ENCODE measurements around the gene MAML3.

MAML3 gene

DNA sequence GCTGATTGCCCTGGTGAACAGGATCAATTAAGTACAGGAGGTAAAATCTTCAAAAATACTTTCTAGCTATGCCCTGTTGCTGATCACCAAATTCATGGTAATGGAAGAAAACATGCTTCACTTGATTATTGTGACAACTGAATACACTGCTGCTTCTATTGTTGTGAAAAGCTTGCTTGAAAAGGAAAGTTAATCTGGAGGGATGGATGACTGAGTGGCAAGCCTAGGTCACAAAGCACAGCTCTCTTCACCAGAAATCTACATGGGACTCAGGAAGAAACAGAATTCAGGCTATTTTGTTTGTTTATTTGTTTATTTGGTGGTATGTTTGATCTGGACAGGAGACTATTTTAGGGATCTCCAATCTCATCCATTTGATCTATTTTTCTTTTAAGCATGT is 306.4 kb downstream of the MAML3 start:
- H3K27me3 ChIP-seq (ENCODE audit: low read depth, low read length): peaks cover 87% of the 10 kb centered on the region
- H3K4me3 ChIP-seq (ENCODE audit: low read length): no peak overlapping the region
- no peak overlapping the region for H3K27ac ChIP-seq (ENCODE audit: low read length)
- H3K4me2 ChIP-seq (ENCODE audit: low read length): no peak overlapping the region
- H3K79me2 ChIP-seq (ENCODE audit: low read length): no peaks in the 10 kb centered on the region
- TF ChIP-seq, protein P1, sequence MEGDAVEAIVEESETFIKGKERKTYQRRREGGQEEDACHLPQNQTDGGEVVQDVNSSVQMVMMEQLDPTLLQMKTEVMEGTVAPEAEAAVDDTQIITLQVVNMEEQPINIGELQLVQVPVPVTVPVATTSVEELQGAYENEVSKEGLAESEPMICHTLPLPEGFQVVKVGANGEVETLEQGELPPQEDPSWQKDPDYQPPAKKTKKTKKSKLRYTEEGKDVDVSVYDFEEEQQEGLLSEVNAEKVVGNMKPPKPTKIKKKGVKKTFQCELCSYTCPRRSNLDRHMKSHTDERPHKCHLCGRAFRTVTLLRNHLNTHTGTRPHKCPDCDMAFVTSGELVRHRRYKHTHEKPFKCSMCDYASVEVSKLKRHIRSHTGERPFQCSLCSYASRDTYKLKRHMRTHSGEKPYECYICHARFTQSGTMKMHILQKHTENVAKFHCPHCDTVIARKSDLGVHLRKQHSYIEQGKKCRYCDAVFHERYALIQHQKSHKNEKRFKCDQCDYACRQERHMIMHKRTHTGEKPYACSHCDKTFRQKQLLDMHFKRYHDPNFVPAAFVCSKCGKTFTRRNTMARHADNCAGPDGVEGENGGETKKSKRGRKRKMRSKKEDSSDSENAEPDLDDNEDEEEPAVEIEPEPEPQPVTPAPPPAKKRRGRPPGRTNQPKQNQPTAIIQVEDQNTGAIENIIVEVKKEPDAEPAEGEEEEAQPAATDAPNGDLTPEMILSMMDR (IDR thresholded peaks at IDR 0.05; ENCODE audit: low read depth, low read length): no peak
- no peak for TF ChIP-seq EZH2phosphoT487 (IDR thresholded peaks at IDR 0.05; ENCODE audit: low read depth)
- no peaks in the 10 kb centered on the region for H3K4me1 ChIP-seq (ENCODE audit: low read length)
- no peak overlapping the region for H2AFZ ChIP-seq (ENCODE audit: low read depth, low read length)
- no peaks in the 10 kb centered on the region for H4K20me1 ChIP-seq (ENCODE audit: insufficient read depth, low read length)
- H3K36me3 ChIP-seq (replicated peaks; ENCODE audit: low read depth, low read length): no peaks in the 10 kb centered on the region
- no peak overlapping the region for H3K9ac ChIP-seq (ENCODE audit: low read length)
- no peaks in the 10 kb centered on the region for H3K9me3 ChIP-seq (ENCODE audit: insufficient read depth, low read length)

DNA sequence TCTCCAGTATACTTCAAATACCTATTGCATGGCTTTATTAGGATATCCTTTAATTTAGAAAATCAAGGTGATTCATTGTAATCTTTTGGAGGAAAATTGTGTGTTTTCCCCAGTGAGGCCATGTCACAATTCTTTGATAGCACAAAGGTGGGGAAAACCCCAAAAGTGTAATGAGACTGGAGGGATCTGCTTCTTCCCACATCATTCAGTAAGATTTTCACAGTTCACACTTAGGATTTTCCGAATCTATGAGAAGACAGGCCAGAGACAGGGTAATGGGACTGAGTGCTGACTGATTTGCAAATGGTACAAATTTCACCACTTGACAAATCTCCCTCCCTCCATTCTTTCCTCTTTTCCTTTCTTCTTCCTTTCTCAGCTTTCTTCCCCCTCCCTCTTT is 307.2 kb downstream of the MAML3 start:
- Histone ChIP-seq H3K9me3 (ENCODE audit: insufficient read depth, low read length) (no peaks in the 10 kb centered on the region), H3K9ac (ENCODE audit: low read length) (no peak overlapping the region), H3K27me3 (ENCODE audit: low read depth, low read length) (peaks cover 86% of the 10 kb centered on the region), H3K4me1 (ENCODE audit: low read length) (no peaks in the 10 kb centered on the region), H4K20me1 (ENCODE audit: insufficient read depth, low read length) (no peaks in the 10 kb centered on the region), H3K36me3 (replicated peaks; ENCODE audit: low read depth, low read length) (no peaks in the 10 kb centered on the region), H3K27ac (ENCODE audit: low read length) (no peak overlapping the region), H3K79me2 (ENCODE audit: low read length) (no peaks in the 10 kb centered on the region), H3K4me3 (ENCODE audit: low read length) (no peak overlapping the region), H2AFZ (ENCODE audit: low read depth, low read length) (no peak overlapping the region), H3K4me2 (ENCODE audit: low read length) (no peak overlapping the region)
- TF ChIP-seq, protein P1 (IDR thresholded peaks at IDR 0.05; ENCODE audit: low read depth, low read length): no peak
- no peak for TF ChIP-seq EZH2phosphoT487 (IDR thresholded peaks at IDR 0.05; ENCODE audit: low read depth)

DNA sequence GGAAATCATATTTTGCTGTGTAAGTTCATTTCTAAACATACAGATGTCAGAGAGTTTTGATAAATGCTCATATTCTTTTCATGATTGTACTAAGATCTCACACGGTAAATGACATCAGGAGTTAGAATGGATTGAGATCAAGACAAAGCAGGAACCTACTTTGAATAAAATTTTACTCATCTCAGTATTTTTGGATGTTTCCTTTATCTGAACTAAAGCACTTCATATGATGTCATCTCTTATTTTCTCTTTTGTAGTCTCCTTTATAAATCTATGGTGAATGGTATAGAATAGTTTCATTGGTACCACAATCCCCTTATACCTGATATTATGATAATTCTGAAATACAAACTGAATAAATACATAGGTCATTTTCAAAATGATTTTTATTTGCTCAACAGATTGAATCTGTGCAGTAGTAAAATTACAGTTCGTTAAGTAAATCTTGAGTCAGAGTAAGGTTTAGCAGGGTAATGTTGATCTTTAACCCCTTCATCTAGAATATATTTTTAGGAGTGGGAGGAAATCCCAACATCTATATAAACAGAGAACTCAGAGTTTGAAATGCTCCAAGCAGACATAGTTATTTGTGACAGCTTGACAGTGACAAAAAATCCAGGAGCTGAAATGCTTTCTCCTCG is 308.4 kb downstream of the MAML3 start:
- H3K27me3 ChIP-seq (ENCODE audit: low read depth, low read length): peaks cover 91% of the 10 kb centered on the region
- no peaks in the 10 kb centered on the region for H3K4me1 ChIP-seq (ENCODE audit: low read length)
- H3K79me2 ChIP-seq (ENCODE audit: low read length): no peaks in the 10 kb centered on the region
- no peaks in the 10 kb centered on the region for H3K9me3 ChIP-seq (ENCODE audit: insufficient read depth, low read length)
- H3K9ac ChIP-seq (ENCODE audit: low read length): no peak overlapping the region
- TF ChIP-seq, protein P1 (IDR thresholded peaks at IDR 0.05; ENCODE audit: low read depth, low read length): no peak
- TF ChIP-seq EZH2phosphoT487 (IDR thresholded peaks at IDR 0.05; ENCODE audit: low read depth): no peak
- no peaks in the 10 kb centered on the region for H4K20me1 ChIP-seq (ENCODE audit: insufficient read depth, low read length)
- no peaks in the 10 kb centered on the region for H3K36me3 ChIP-seq (replicated peaks; ENCODE audit: low read depth, low read length)
- no peak overlapping the region for H2AFZ ChIP-seq (ENCODE audit: low read depth, low read length)
- H3K4me2 ChIP-seq (ENCODE audit: low read length): no peak overlapping the region
- H3K27ac ChIP-seq (ENCODE audit: low read length): no peak overlapping the region
- no peak overlapping the region for H3K4me3 ChIP-seq (ENCODE audit: low read length)

DNA sequence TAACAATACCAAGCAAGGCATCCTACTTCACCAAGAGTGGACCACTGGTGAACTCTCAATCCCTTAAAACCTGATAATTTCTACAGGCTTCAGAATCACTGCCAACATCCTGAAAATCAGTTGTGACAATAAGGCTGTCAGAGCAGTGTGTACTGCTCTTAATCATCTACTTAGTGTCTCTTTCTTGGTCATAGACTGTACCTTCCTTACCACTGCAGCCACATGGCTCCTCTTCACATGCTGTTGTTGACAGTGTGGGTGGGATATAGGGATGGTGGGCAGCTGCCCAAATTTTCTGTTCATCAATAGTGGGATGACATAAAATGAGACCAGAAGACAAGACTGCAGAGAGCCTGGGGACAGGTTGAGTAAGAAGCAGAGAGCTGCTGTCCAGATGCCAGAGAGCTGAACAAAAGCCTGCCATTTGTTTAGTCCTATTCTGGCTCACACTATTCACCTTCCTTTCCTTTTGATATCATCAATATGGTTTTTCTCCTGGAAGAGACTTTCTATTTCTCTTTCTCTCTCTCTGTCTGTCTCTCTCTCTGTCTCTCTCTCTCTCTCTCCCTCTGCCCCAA is 309.4 kb downstream of the MAML3 start:
- no peaks in the 10 kb centered on the region for H3K4me1 ChIP-seq (ENCODE audit: low read length)
- H3K27me3 ChIP-seq (ENCODE audit: low read depth, low read length): peaks cover 87% of the 10 kb centered on the region
- no peaks in the 10 kb centered on the region for H3K79me2 ChIP-seq (ENCODE audit: low read length)
- TF ChIP-seq, protein P1 (IDR thresholded peaks at IDR 0.05; ENCODE audit: low read depth, low read length): no peak
- TF ChIP-seq EZH2phosphoT487 (IDR thresholded peaks at IDR 0.05; ENCODE audit: low read depth): no peak
- H3K4me3 ChIP-seq (ENCODE audit: low read length): no peak overlapping the region
- no peak overlapping the region for H2AFZ ChIP-seq (ENCODE audit: low read depth, low read length)
- H3K9ac ChIP-seq (ENCODE audit: low read length): no peak overlapping the region
- no peak overlapping the region for H3K27ac ChIP-seq (ENCODE audit: low read length)
- no peaks in the 10 kb centered on the region for H4K20me1 ChIP-seq (ENCODE audit: insufficient read depth, low read length)
- H3K4me2 ChIP-seq (ENCODE audit: low read length): no peak overlapping the region
- H3K9me3 ChIP-seq (ENCODE audit: insufficient read depth, low read length): no peaks in the 10 kb centered on the region
- no peaks in the 10 kb centered on the region for H3K36me3 ChIP-seq (replicated peaks; ENCODE audit: low read depth, low read length)
